ENCODE data around the gene FBXL15. TPM values are rescaled to one million over a fixed set of nuclear protein-coding genes. Genes with fewer than 3 reads are reported as not detected.

FBXL15 gene, protein sequence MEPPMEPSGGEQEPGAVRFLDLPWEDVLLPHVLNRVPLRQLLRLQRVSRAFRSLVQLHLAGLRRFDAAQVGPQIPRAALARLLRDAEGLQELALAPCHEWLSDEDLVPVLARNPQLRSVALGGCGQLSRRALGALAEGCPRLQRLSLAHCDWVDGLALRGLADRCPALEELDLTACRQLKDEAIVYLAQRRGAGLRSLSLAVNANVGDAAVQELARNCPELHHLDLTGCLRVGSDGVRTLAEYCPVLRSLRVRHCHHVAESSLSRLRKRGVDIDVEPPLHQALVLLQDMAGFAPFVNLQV
- total RNA-seq (6.7 and 7.3 TPM in 2 replicates), polyA plus RNA-seq (2.2 and 2.8 TPM in 2 replicates), polyA minus RNA-seq (ENCODE audit: low replicate concordance) (0.47 and 0.82 TPM in 2 replicates)
- polyA plus RNA-seq (2012): 5.7 and 6.8 TPM in 2 replicates

- Histone ChIP-seq H3K9ac (ENCODE audit: insufficient read depth, low read length) (peak within 1 kb of the TSS; percentile 62), H3K4me2 (ENCODE audit: extremely low read depth, insufficient read depth, low read length) (peak within 1 kb of the TSS; percentile 94), H3K79me2 (ENCODE audit: control insufficient read depth, insufficient read depth, low read length) (peaks cover 3% of the 10 kb centered on the region), H3K9me3 (ENCODE audit: control insufficient read depth, insufficient read depth, low read depth, low read length) (no peaks in the 10 kb centered on the region), H3K27ac (ENCODE audit: insufficient read depth, low read length) (peak within 1 kb of the TSS; percentile 74), H3K27me3 (ENCODE audit: control insufficient read depth, insufficient read depth, low read length) (peaks cover 14% of the 10 kb centered on the region), H3K4me3 (replicated peaks in 1 of 4; ENCODE audit: control extremely low read depth in 1 of 4, insufficient read depth in 1 of 4, low read depth in 3 of 4, low read length in 4 of 4) (peak within 1 kb of the TSS; percentile 72 to 94 (median 92)), H2AFZ (ENCODE audit: low read length) (peak within 1 kb of the TSS; percentile 99), H3K36me3 (ENCODE audit: control insufficient read depth, insufficient read depth, low read length) (peaks cover 11% of the 10 kb centered on the region), H4K20me1 (ENCODE audit: control insufficient read depth, extremely low read depth, insufficient read depth, low read length) (no peaks in the 10 kb centered on the region), H3K4me1 (ENCODE audit: control insufficient read depth, extremely low read depth, insufficient read depth, low read length) (peaks cover 21% of the 10 kb centered on the region)
- TF ChIP-seq CTCF (conservative IDR thresholded peaks at IDR 0.05 in 1 of 2, IDR thresholded peaks at IDR 0.05 in 1 of 2; ENCODE audit: low read depth in 1 of 2, low read length in 2 of 2) (no peak), EZH2 (IDR thresholded peaks at IDR 0.05; ENCODE audit: low read length, missing control alignments) (no peak)
- DNase-seq (ENCODE audit: low read depth in 2 of 2): peak; percentile 93 to 97
Measured at GRCh38 chr10:102420714-102421506, at the start of gene FBXL15. FBXL15 (plus strand) TSS chr10:102420836; CDS start chr10:102421130, 294 bp downstream.

DNA sequence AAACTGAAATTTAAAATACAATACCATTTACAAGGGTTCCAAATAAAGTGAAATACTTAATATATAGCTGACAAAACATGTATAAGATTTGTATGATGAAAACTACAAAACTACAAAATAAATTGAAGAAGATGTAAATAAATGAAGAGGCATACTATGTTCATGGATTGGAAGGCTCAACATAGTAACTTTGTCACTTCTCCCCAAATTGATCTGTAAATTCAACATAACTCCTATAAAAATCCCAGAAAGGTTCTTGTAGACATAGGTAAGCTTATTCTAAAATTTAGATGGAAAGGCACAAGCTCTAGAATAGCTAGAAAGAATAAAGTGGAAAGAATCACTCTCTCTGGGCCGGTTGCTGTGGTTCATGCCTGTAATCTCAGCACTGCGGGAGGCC, 49.3 kb upstream of the FBXL15 start:
- H3K4me2 ChIP-seq (ENCODE audit: extremely low read depth, insufficient read depth, low read length): no peak overlapping the region

More for the DNA sequence above, 49.3 kb upstream of the FBXL15 start:
- no peak overlapping the region for H3K27ac ChIP-seq (ENCODE audit: insufficient read depth, low read length)
- no peaks in the 10 kb centered on the region for H3K9me3 ChIP-seq (ENCODE audit: control insufficient read depth, insufficient read depth, low read depth, low read length)
- no peak overlapping the region for H3K4me3 ChIP-seq (replicated peaks in 1 of 4; ENCODE audit: control extremely low read depth in 1 of 4, insufficient read depth in 1 of 4, low read depth in 3 of 4, low read length in 4 of 4)
- H3K9ac ChIP-seq (ENCODE audit: insufficient read depth, low read length): no peak overlapping the region
- H4K20me1 ChIP-seq (ENCODE audit: control insufficient read depth, extremely low read depth, insufficient read depth, low read length): no peaks in the 10 kb centered on the region
- H3K36me3 ChIP-seq (ENCODE audit: control insufficient read depth, insufficient read depth, low read length): peaks cover 28% of the 10 kb centered on the region
- no peak overlapping the region for H2AFZ ChIP-seq (ENCODE audit: low read length)
- H3K27me3 ChIP-seq (ENCODE audit: control insufficient read depth, insufficient read depth, low read length): no peaks in the 10 kb centered on the region
- H3K4me1 ChIP-seq (ENCODE audit: control insufficient read depth, extremely low read depth, insufficient read depth, low read length): no peaks in the 10 kb centered on the region
- no peaks in the 10 kb centered on the region for H3K79me2 ChIP-seq (ENCODE audit: control insufficient read depth, insufficient read depth, low read length)
- DNase-seq (ENCODE audit: low read depth in 2 of 2): no peak
- TF ChIP-seq EZH2 (IDR thresholded peaks at IDR 0.05; ENCODE audit: low read length, missing control alignments): no peak
- TF ChIP-seq CTCF (conservative IDR thresholded peaks at IDR 0.05 in 1 of 2, IDR thresholded peaks at IDR 0.05 in 1 of 2; ENCODE audit: low read depth in 1 of 2, low read length in 2 of 2): no peak
